Type B pancreatic cell (in vitro differentiated cells): ENCODE measurements around the gene LIG1. TPM values are rescaled to one million over a fixed set of nuclear protein-coding genes. Genes with fewer than 3 reads are reported as not detected.

Source experiments
- DNase-seq: peaks from one replicate; pipeline ENCODE4 v3.0.0; 2021; ENCODE audit warnings: mixed read lengths; ENCODE audit not compliant: unreplicated experiment; ENCODE audit errors: extremely low spot score
- H3K27ac Mint-ChIP-seq: 2 replicates; pipeline ENCODE4 v1.8.0; 2021; ENCODE audit warnings: mild to moderate bottlenecking, mixed read lengths
- H3K27me3 Mint-ChIP-seq: 2 replicates; pipeline ENCODE4 v1.8.0; 2021; ENCODE audit warnings: mixed read lengths
- H3K36me3 Mint-ChIP-seq: 2 replicates; pipeline ENCODE4 v1.8.0; 2021; ENCODE audit warnings: mixed read lengths
- H3K4me1 Mint-ChIP-seq: one replicate; pipeline ENCODE4 v1.8.0; 2021; ENCODE audit warnings: mixed read lengths; ENCODE audit not compliant: unreplicated experiment
- H3K4me3 Mint-ChIP-seq: 2 replicates; pipeline ENCODE4 v1.8.0; 2021; ENCODE audit warnings: mild to moderate bottlenecking, mixed read lengths
- H3K9me3 Mint-ChIP-seq: 2 replicates; pipeline ENCODE4 v1.8.0; 2021; ENCODE audit warnings: mixed read lengths
- total RNA-seq: library from RNA; stranded (reverse); gene quantifications from 2 replicates; pipeline ENCODE4 v1.2.1, GENCODE V29; 2021; ENCODE audit warnings: low replicate concordance
- TF ChIP-seq, protein P1 (sequence below): fragments of 200-600 bp; sonication (generic); conservative IDR thresholded peaks from 2 replicates; pipeline ENCODE4 v1.5.0; 2021; ENCODE audit warnings: antibody characterized with exemption, mild to moderate bottlenecking

LIG1 gene
- total RNA-seq, 1 donor from 2014 or later: 84.9 TPM

DNA sequence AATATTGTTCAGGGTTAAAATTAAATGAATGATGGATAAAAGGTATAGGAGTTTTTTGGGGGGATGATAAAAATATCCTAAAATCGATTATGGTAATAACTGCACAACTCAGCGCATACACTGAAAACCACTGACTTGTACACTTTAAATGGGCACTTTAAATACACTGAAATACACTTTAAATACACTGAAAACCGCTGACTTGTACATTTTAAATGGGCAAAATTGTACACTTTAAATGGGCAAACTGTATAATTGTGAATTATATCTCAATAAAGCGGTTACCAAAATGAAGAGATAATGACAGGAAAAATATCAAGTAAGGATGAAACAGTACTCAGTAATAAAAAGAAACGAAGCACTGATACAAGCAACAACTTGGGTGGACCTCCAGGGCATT is 1.5 kb downstream of the LIG1 start:
- H3K36me3 Mint-ChIP-seq: peaks cover 8% of the 10 kb centered on the region
- H3K27me3 Mint-ChIP-seq: no peaks in the 10 kb centered on the region
- TF ChIP-seq, protein P1, sequence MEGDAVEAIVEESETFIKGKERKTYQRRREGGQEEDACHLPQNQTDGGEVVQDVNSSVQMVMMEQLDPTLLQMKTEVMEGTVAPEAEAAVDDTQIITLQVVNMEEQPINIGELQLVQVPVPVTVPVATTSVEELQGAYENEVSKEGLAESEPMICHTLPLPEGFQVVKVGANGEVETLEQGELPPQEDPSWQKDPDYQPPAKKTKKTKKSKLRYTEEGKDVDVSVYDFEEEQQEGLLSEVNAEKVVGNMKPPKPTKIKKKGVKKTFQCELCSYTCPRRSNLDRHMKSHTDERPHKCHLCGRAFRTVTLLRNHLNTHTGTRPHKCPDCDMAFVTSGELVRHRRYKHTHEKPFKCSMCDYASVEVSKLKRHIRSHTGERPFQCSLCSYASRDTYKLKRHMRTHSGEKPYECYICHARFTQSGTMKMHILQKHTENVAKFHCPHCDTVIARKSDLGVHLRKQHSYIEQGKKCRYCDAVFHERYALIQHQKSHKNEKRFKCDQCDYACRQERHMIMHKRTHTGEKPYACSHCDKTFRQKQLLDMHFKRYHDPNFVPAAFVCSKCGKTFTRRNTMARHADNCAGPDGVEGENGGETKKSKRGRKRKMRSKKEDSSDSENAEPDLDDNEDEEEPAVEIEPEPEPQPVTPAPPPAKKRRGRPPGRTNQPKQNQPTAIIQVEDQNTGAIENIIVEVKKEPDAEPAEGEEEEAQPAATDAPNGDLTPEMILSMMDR: no peak
- no peak overlapping the region for H3K27ac Mint-ChIP-seq
- no peak for DNase-seq
- H3K9me3 Mint-ChIP-seq: no peaks in the 10 kb centered on the region
- H3K4me1 Mint-ChIP-seq: peaks cover 15% of the 10 kb centered on the region
- H3K4me3 Mint-ChIP-seq: peak overlapping the region; percentile 99

DNA sequence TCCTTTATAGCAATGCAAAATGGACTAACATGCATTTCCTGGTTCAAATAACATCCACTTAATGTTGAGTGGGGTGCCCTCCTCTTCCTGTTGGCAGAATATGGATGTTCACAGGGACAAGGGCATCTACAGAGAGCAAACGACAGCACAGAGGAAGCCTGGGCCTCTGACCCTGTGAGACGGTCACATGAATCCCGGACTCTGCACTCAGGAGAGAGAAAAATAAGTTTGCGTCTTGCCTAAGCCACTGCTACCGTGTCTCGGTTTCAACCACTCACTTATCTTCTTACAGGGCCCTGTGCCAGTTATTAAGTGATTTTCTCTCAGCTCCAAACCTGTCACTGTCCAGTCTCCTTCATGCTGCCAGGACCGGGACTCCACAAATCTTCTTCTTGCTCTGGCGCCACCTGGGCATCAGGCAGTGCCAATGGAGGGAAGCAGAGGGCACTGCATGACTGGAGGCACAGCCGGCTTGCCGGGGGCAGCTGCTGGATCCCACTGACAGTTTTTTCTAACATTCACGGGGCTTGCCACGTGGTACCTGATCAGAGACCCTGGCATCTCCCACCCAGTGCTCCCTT is 11.8 kb downstream of the LIG1 start:
- no peaks in the 10 kb centered on the region for H3K4me1 Mint-ChIP-seq
- H3K27ac Mint-ChIP-seq: no peak overlapping the region
- H3K36me3 Mint-ChIP-seq: peaks cover 18% of the 10 kb centered on the region
- TF ChIP-seq, protein P1: no peak
- DNase-seq: no peak
- no peaks in the 10 kb centered on the region for H3K9me3 Mint-ChIP-seq
- no peak overlapping the region for H3K4me3 Mint-ChIP-seq
- no peaks in the 10 kb centered on the region for H3K27me3 Mint-ChIP-seq

DNA sequence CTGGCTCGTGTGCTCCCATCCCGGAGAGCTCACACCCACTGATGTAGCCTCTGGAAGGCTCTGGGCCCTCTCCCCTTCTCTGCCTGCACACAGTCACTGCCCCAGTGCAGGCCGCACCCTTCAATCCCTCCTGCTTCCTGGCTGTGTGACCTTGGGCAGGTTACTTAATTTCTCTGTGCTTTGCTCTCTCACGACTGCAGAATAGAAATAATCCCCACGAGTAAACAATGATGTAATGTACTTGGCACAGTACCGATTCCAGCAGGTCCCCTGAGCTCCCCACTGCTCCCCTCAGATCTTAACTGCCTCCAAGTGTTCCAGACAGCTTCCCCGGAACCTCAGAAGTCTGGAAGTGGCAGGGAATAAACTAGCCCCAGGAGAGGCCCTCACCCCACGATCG is 16.1 kb downstream of the LIG1 start:
- Mint-ChIP-seq H3K4me3 (no peak overlapping the region), H3K36me3 (peaks cover 9% of the 10 kb centered on the region), H3K4me1 (peaks cover 6% of the 10 kb centered on the region), H3K9me3 (no peaks in the 10 kb centered on the region), H3K27me3 (no peaks in the 10 kb centered on the region), H3K27ac (peak overlapping the region; percentile 18)
- no peak for DNase-seq
- TF ChIP-seq, protein P1: no peak

DNA sequence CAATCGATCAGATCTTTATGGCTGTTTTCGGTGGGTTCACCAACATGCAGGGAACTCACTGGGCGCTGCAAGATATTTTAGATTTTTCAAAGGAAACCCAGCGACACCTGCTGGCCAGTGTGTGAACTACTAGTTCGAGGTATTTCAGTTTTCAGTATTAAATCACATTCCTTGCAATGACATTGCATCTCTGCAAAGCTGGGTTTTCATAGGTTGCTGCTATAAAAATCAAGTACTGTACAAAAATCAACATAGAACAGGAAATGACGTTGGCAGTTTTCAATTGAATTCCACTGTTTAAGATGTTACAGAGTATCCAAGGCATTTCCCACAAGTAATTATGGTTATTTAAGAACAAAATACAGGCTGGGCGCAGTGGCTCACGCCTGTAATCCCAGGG is 17.6 kb downstream of the LIG1 start:
- Mint-ChIP-seq H3K4me3 (no peak overlapping the region), H3K9me3 (no peaks in the 10 kb centered on the region), H3K27me3 (no peaks in the 10 kb centered on the region), H3K27ac (no peak overlapping the region), H3K36me3 (peaks cover 4% of the 10 kb centered on the region), H3K4me1 (peaks cover 6% of the 10 kb centered on the region)
- DNase-seq: no peak
- TF ChIP-seq, protein P1: peak; percentile 93

DNA sequence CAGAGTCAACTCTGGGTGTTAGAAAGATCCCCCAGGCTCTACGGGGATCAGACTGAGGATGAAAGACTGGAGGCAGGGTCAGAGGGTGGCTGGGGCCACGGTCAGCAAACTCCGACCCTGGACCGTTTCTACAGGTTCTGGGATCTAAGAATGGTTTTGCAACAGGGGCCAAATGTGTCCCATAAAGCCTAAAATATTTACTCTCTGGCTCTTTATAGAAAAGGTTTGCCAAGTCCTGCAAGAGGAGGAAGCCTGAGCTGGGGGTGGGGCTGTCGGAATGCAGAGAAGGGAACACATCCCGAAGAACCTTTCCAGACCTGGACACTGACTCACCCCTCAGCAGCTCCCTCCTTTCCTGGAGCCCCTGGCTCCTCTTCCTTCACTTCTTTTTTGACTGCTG is 20.7 kb downstream of the LIG1 start:
- Mint-ChIP-seq H3K9me3 (no peaks in the 10 kb centered on the region), H3K27ac (no peak overlapping the region), H3K4me3 (no peak overlapping the region), H3K36me3 (peaks cover 3% of the 10 kb centered on the region), H3K27me3 (no peaks in the 10 kb centered on the region), H3K4me1 (peaks cover 6% of the 10 kb centered on the region)
- TF ChIP-seq, protein P1: no peak
- DNase-seq: no peak

DNA sequence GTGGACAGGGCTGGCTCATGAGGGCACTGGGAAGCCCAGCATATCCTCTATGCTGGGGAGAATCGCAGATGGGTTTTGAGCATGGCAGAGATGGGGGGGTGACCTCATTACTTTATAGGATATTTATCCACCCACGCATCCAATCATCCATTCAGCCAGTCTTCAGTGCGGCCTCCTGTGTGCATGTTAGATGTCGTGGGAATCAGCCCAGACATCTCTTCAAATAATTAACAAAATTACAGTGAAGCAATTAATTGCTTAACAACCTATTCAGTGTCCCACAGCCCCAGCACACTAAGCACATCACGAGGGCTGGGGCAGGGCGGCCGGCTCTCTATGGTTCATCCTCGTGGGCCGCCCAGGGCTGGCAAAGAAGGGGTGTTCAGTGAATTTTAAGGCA is 21.6 kb downstream of the LIG1 start:
- Mint-ChIP-seq H3K4me3 (no peak overlapping the region), H3K27me3 (no peaks in the 10 kb centered on the region), H3K36me3 (peaks cover 3% of the 10 kb centered on the region), H3K27ac (no peak overlapping the region), H3K9me3 (no peaks in the 10 kb centered on the region), H3K4me1 (peaks cover 6% of the 10 kb centered on the region)
- TF ChIP-seq, protein P1: no peak
- DNase-seq: no peak
